Fibroblast of mammary gland (primary cell): ENCODE measurements around the gene TMUB2.
A peak's percentile ranks its signal among the peaks of the same experiment; 100 is the strongest.

Experiments
- DNase-seq: peaks from one replicate; pipeline ENCODE4 v3.0.0-alpha.2; 2010; ENCODE audit warnings: low read depth
- H3K4me3 ChIP-seq: 2 replicates; pipeline ENCODE4 v1.5.1; 2011; ENCODE audit warnings: low read depth, mild to moderate bottlenecking, low read length, moderate library complexity; ENCODE audit not compliant: control insufficient read depth
- TF ChIP-seq, protein P1 (sequence below): conservative IDR thresholded peaks from 2 replicates; pipeline ENCODE4 v1.5.1; 2011; ENCODE audit warnings: low read depth, low read length, inconsistent platforms; ENCODE audit not compliant: control insufficient read depth, insufficient read depth

The TMUB2 gene

DNA sequence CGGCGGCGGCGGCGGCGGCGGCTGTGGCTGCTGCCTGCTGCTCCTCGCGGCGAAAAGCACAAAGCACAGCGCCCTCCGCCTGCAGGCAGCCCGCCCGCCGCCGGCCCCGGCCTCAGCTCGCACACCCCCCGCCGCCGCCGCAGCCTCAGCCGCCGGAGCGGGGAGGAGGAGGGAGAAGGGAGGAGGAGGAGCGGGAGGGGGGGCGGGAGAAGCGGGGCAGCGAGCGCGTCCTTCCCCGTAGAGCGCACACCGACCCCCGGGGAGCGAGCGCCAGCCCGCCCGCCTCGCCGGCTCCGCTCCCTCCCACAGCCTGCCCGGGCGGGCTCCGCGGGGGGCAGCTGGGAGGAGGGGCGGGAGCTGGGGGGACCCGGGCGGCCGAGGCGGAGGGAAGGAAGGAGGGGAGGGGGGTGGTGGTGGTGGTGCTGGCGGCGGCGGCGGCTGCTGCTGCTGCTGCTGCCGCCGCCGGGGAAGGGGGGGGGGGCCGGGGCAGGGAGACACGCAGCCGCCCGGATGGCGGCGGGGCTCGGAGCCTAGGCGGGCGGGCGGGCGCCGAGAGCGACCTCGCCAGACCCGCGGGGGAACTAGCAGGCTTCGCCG, 32.9 kb downstream of the TMUB2 start, which contains the start of gene UBTF:
Gene UBTF (minus strand): TSS at position 60 of the 597 bp plus-strand sequence. CDS start 1,446 bp downstream, outside the sequence.
- TF ChIP-seq, protein P1, sequence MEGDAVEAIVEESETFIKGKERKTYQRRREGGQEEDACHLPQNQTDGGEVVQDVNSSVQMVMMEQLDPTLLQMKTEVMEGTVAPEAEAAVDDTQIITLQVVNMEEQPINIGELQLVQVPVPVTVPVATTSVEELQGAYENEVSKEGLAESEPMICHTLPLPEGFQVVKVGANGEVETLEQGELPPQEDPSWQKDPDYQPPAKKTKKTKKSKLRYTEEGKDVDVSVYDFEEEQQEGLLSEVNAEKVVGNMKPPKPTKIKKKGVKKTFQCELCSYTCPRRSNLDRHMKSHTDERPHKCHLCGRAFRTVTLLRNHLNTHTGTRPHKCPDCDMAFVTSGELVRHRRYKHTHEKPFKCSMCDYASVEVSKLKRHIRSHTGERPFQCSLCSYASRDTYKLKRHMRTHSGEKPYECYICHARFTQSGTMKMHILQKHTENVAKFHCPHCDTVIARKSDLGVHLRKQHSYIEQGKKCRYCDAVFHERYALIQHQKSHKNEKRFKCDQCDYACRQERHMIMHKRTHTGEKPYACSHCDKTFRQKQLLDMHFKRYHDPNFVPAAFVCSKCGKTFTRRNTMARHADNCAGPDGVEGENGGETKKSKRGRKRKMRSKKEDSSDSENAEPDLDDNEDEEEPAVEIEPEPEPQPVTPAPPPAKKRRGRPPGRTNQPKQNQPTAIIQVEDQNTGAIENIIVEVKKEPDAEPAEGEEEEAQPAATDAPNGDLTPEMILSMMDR: no peak
- peak within 1 kb of the TSS; percentile 51 for H3K4me3 ChIP-seq
- DNase-seq: peak; percentile 36

DNA sequence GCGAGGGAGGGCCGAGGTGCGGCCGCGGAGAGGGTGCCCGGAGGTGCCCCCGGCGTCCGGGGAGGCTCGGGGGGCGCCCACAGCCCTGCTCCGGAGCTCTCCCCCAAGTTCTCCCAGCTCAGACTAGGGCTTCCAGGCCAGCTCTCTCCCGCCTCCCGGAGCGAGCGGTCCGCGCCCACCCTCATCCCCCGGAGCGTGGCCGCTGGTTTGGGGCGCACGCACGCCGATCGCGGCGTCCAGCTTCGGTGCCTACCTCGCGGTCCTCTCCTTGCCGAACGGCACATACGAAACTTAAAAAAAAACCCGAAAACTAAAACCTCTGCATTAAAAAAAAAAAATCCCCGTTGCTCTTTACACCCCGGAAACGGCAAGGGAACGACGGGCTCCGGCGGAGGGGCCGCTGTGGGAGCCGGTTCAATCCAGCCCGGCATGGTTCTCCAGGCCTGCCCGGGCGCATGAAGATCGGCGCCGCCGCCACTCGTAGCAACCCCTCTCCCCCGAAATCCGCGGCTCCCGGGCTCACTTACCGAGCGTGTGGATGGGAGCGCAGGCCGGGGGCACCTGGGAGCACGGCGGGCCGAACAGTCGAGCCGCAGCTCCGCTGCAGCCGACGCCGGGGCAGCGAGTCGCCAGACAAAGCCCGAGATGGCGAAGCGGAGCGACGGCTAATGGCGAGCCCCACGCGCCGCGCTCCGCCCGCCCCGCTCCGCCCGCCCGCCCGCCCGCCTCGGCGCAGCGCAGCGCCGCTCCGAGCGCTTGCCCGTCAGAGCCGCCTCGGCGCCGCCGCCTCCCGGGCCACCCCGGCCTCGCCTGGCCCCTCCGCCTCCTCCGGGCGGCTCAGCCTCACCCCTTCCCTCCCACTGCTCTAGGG, 33.7 kb downstream of the TMUB2 start:
- peak overlapping the region; percentile 51 for H3K4me3 ChIP-seq
- TF ChIP-seq, protein P1: no peak
- DNase-seq: peak; percentile 41

DNA sequence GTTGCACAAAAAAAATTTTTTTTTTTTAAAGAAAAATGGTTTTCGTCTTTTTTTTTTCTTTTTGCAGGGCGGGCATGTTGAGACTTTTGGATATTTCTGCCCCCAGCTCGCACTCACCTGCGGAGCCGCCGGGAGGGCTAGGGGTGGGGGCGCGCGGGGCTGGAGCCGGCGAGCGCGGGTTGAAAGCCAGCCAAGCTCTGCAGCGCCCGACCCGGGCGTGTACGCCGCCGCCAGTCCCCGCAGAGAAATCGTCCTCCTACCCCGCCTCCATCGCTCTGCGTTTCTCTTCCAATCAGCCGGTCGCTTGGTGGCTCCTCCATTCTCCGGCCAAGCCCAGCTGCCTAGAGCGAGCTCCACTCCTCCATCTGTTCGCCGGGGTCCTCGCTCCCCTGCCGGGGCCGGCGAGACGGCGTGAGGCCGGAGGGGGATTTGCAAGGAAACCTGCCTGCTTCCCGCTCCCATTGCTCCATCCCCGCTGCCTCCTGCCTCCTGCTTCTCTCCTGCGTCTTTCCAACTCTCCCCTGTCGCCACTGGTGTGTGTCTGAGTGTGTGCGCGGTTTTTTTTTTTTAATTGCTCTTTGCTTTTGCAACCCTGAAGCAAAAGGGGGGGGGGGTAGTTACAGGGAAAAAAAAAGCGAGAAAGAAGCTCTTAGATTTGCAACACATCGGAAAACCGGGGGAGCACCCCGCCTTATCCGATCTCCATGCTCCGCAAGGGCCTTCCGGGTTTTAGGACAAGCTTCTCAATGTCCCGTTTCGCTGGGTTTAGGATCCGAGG, 34.5 kb downstream of the TMUB2 start:
- TF ChIP-seq, protein P1: no peak
- peak overlapping the region; percentile 51 for H3K4me3 ChIP-seq
- DNase-seq: peak; percentile 78

DNA sequence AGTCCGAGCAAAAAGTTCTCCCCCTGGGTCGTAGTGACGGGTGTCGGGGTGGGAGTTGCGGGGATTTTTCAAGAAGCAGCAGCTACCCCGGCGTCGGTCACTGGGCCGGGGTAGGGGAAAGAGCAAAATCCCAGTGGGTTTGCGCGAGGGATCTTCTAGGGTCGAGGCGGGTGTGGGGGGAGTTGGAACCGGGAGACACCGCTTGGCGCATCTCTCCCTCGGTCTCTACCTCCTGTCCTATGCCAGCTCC, 35.0 kb downstream of the TMUB2 start:
- TF ChIP-seq, protein P1: no peak
- no peak for DNase-seq
- H3K4me3 ChIP-seq: peak overlapping the region; percentile 51

DNA sequence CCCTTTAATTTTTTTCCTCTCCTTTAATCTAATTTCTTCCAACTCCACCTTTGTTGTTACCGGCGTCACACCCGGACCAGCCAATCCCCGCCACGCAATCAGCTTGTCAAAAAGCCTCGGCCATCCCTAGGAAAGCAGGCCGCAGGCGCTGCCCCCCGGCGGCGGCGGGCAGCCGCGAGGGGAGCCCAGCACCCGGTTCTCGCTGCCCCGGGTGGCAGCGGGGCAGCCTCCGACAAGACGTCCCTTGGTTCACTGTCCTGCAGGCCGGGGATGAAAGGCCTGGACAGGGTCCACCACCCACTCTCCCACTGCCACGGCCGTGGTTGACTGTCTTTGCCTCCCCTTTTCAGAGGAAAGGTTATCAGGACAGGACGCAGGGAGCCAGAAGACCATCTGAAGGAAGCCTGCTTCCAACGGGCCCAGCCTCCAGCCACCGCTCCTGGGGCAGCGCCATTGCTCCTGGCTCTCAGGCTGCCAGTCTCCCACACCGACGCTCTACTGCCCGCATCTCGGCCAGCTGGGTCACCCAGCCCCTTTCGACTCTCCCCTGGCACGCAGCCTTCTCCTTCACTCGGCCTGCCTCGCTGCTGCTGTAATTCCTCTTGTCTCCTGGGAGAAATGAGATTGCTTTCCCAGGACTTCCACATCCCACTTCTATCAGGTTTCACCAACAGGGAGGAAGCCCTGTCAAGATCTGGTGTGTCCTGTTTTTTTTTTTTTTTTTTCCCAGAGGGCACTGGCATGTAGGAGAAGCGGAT, 35.5 kb downstream of the TMUB2 start:
- H3K4me3 ChIP-seq: peak overlapping the region; percentile 51
- TF ChIP-seq, protein P1: no peak
- DNase-seq: peak; percentile 89

DNA sequence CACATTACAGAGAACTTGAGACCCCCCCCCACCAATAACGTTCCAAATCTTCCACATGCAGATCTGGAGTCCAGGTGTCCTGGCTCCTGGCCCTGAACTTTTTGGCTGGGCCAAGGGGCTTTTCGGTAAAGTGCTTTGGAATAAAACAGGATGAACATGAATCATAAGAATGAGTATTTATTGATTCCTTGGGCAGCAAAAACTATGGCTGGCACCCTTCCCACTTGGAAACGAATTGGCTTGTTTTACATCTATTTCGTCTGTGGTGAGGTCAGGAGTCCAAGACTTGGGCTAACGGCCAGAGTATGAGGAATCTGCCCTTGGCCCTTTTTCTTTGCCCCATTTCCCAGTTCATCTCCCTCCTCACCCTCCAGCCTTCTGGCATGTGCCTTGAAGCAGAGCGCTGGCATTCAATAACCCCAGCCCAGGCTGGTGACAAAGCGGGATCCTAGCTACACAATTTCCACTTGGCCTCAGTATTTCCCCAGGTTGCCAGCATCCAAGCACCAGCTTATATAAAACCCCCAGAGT, 36.8 kb downstream of the TMUB2 start:
- H3K4me3 ChIP-seq: no peak overlapping the region
- peak; percentile 95 for DNase-seq
- TF ChIP-seq, protein P1: no peak
